ENCODE measurements around the gene BCAS3.

DNA sequence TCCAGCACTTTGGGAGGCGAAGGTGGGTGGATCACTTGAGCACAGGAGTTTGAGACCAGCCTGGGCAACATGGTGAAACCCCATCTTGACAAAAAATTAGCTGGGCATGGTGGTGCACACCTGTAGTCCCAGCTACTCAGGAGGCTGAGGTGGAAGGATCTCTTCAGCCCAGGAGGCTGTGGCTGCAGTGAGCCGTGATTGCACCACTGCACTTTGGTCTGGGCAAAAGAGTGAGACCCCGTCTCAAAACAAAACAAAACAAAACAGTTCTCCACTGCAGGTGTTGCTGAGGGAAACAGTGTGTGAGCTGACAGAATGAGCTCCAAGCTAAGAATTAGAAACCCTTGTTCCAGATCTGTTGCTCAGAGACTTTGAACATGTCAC, 686.8 kb downstream of the BCAS3 start:
- TF ChIP-seq EZH2 (IDR thresholded peaks at IDR 0.05; ENCODE audit: insufficient read depth, poor library complexity, severe bottlenecking) (no peak), EZH2phosphoT487 (IDR thresholded peaks at IDR 0.05; ENCODE audit: insufficient read depth, low read depth) (no peak)
